Neutrophil (primary cell): ENCODE measurements around the gene CCZ1.
"Not testable (repeated sequence)": the region's sequence is repeated elsewhere in the genome, so short reads cannot be mapped to it uniquely, and the experiment has no call there.

Source experiments
- H3K27ac ChIP-seq: fragments of 200-600 bp; sonication (generic); 2 replicates; pipeline ENCODE4 v1.5.1; 2016; ENCODE audit warnings: mild to moderate bottlenecking, moderate library complexity
- H3K27me3 ChIP-seq: fragments of 200-600 bp; sonication (generic); 2 replicates; pipeline ENCODE4 v1.6.0; 2016; ENCODE audit warnings: mild to moderate bottlenecking
- H3K36me3 ChIP-seq: fragments of 200-600 bp; sonication (generic); 2 replicates; pipeline ENCODE4 v1.5.1; 2017
- H3K4me1 ChIP-seq, 2 experiments: fragments of 200-600 bp in 1 of 2; sonication (generic) in 1 of 2; 1 replicate in 1 of 2; 2 replicates in 1 of 2; pipeline versions ENCODE4 v1.5.1 to v1.6.1; 2013 to 2016; ENCODE audit warnings: low read depth in 1 of 2, low read length in 1 of 2, mild to moderate bottlenecking in 1 of 2, moderate library complexity in 1 of 2; ENCODE audit not compliant: control insufficient read depth in 1 of 2, insufficient read depth in 1 of 2
- H3K4me3 ChIP-seq, 2 experiments: fragments of 200-600 bp in 1 of 2; sonication (generic) in 1 of 2; 1 replicate in 1 of 2; 2 replicates in 1 of 2; pipeline ENCODE4 v1.5.1; 2013 to 2016; ENCODE audit warnings: low read depth in 1 of 2, low read length in 1 of 2, mild to moderate bottlenecking in 1 of 2, moderate library complexity in 1 of 2
- H3K9me3 ChIP-seq: fragments of 200-600 bp; sonication (generic); 2 replicates; pipeline ENCODE4 v1.5.1; 2016
- CTCF ChIP-seq: fragments of 200-600 bp; sonication (generic); IDR thresholded peaks from 2 replicates; pipeline ENCODE4 v1.5.1; 2016; ENCODE audit warnings: antibody characterized with exemption

Gene CCZ1

GRCh38 chr7:5867060-5867459, 31.5 kb upstream of the CCZ1 start:
- H3K27ac ChIP-seq, result no peak overlapping the region
- no peaks in the 10 kb centered on the region for H3K36me3 ChIP-seq
- no peak for TF ChIP-seq CTCF
- H3K4me1 ChIP-seq, result no peaks in the 10 kb centered on the region
- H3K27me3 ChIP-seq, result peaks cover 5% of the 10 kb centered on the region
- H3K4me3 ChIP-seq, result no peak overlapping the region
- H3K9me3 ChIP-seq, result no peaks in the 10 kb centered on the region

- H3K27me3 ChIP-seq, H3K27ac ChIP-seq, H3K4me3 ChIP-seq, H3K9me3 ChIP-seq, H3K36me3 ChIP-seq, H3K4me1 ChIP-seq: not testable (repeated sequence)
These were observed 29.6 kb upstream of the CCZ1 start for GRCh38 chr7:5868928-5869341.

GRCh38 chr7:5869691-5870090, 28.8 kb upstream of the CCZ1 start:
- no peaks in the 10 kb centered on the region for H3K9me3 ChIP-seq
- peaks cover 5% of the 10 kb centered on the region for H3K27me3 ChIP-seq
- no peak for TF ChIP-seq CTCF
- no peak overlapping the region for H3K27ac ChIP-seq
- H3K36me3 ChIP-seq, result no peaks in the 10 kb centered on the region
- H3K4me1 ChIP-seq, result no peaks in the 10 kb centered on the region
- no peak overlapping the region for H3K4me3 ChIP-seq

GRCh38 chr7:5870311-5870710, 28.2 kb upstream of the CCZ1 start:
- Histone ChIP-seq H3K4me3 (no peak overlapping the region), H3K27ac (no peak overlapping the region), H3K36me3 (no peaks in the 10 kb centered on the region), H3K4me1 (no peaks in the 10 kb centered on the region), H3K9me3 (no peaks in the 10 kb centered on the region), H3K27me3 (peaks cover 5% of the 10 kb centered on the region)
- TF ChIP-seq CTCF, result no peak

GRCh38 chr7:5872326-5872725, 26.2 kb upstream of the CCZ1 start:
- Histone ChIP-seq H3K27me3 (no peaks in the 10 kb centered on the region), H3K4me3 (no peak overlapping the region), H3K36me3 (no peaks in the 10 kb centered on the region), H3K27ac (no peak overlapping the region), H3K4me1 (no peaks in the 10 kb centered on the region), H3K9me3 (no peaks in the 10 kb centered on the region)
- TF ChIP-seq CTCF, result no peak

GRCh38 chr7:5879591-5879990, 18.9 kb upstream of the CCZ1 start:
- H3K4me3 ChIP-seq, H3K36me3 ChIP-seq, H3K27me3 ChIP-seq, H3K9me3 ChIP-seq, H3K4me1 ChIP-seq, H3K27ac ChIP-seq: not testable (repeated sequence)

- H3K27me3 ChIP-seq, H3K27ac ChIP-seq, H3K36me3 ChIP-seq, H3K9me3 ChIP-seq, H3K4me1 ChIP-seq, H3K4me3 ChIP-seq: not testable (repeated sequence)
These were observed 18.4 kb upstream of the CCZ1 start for GRCh38 chr7:5880106-5880505.

- not testable (repeated sequence) for H3K27ac ChIP-seq, H3K27me3 ChIP-seq, H3K4me1 ChIP-seq, H3K4me3 ChIP-seq, H3K36me3 ChIP-seq, H3K9me3 ChIP-seq
These were observed 14.1 kb upstream of the CCZ1 start for GRCh38 chr7:5884431-5884830.

GRCh38 chr7:5888021-5888420, 10.5 kb upstream of the CCZ1 start:
- H3K4me1 ChIP-seq, H3K27ac ChIP-seq, H3K4me3 ChIP-seq, H3K36me3 ChIP-seq, H3K27me3 ChIP-seq, H3K9me3 ChIP-seq: not testable (repeated sequence)

- not testable (repeated sequence) for H3K9me3 ChIP-seq, H3K4me1 ChIP-seq, H3K27me3 ChIP-seq, H3K27ac ChIP-seq, H3K36me3 ChIP-seq, H3K4me3 ChIP-seq
These were observed 8.3 kb upstream of the CCZ1 start for GRCh38 chr7:5890244-5890643.
